ENCODE results near the gene SPTA1. TPM values are rescaled to one million over a fixed set of nuclear protein-coding genes. Genes with fewer than 3 reads are reported as not detected.

Gene SPTA1
- total and polyA plus RNA-seq, 4 donors: 0.08 to 542 (median 0.08) TPM; not detected in 1

GRCh38 chr1:158719664-158720063 is 33.1 kb upstream of the SPTA1 start:
- Histone ChIP-seq H3K4me1 (ENCODE audit: control insufficient read depth in 4 of 4, insufficient read depth in 4 of 4, low read length in 3 of 4) (no peaks in the 10 kb centered on the region), H3K27ac (ENCODE audit: low read depth in 1 of 2, low read length in 2 of 2) (no peak overlapping the region), H3K4me3 (ENCODE audit: low read depth in 1 of 3, low read length in 3 of 3) (no peak overlapping the region), H3K9me3 (ENCODE audit: control insufficient read depth in 4 of 4, low read length in 3 of 4) (no peaks in the 10 kb centered on the region), H3K27me3 (ENCODE audit: control insufficient read depth in 4 of 4, insufficient read depth in 4 of 4, low read length in 3 of 4) (peaks cover 0 to 3% (median 0%) of the 10 kb centered on the region in 4 donors), H3K9ac (ENCODE audit: low read depth in 1 of 2, low read length in 2 of 2) (no peak overlapping the region), H3K36me3 (ENCODE audit: control insufficient read depth in 4 of 4, insufficient read depth in 3 of 4, low read depth in 1 of 4, low read length in 3 of 4) (no peaks in the 10 kb centered on the region)
- TF ChIP-seq RAD21 (IDR thresholded peaks at IDR 0.05) (no peak), ZBTB33 (IDR thresholded peaks at IDR 0.05) (no peak), JUND (IDR thresholded peaks at IDR 0.05) (no peak), FOXA2 (IDR thresholded peaks at IDR 0.05) (no peak), FOXA1 (IDR thresholded peaks at IDR 0.05) (no peak), YY1 (IDR thresholded peaks at IDR 0.05) (no peak), HNF4G (IDR thresholded peaks at IDR 0.05) (no peak), ATF3 (IDR thresholded peaks at IDR 0.05) (no peak), NR2F2 (IDR thresholded peaks at IDR 0.05) (no peak), TAF1 (conservative IDR thresholded peaks at IDR 0.05) (no peak), CTCF (IDR thresholded peaks at IDR 0.05; ENCODE audit: low read depth, low read length, missing input control) (no peak), MAX (IDR thresholded peaks at IDR 0.05) (no peak), REST (IDR thresholded peaks at IDR 0.05) (no peak), EGR1 (IDR thresholded peaks at IDR 0.05; ENCODE audit: low read depth in 2 of 2) (no peak), GABPA (IDR thresholded peaks at IDR 0.05 in 1 of 2, conservative IDR thresholded peaks at IDR 0.05 in 1 of 2) (no peak), HNF4A (conservative IDR thresholded peaks at IDR 0.05) (no peak), SP1 (IDR thresholded peaks at IDR 0.05) (no peak), RXRA (IDR thresholded peaks at IDR 0.05) (no peak)
- WGBS: 63% methylated on average over 3 of the region's 3 CpGs
- DNase-seq (ENCODE audit: low spot score): no peak

All from liver (tissue), 9 donors.